CD8-positive, alpha-beta memory T cell (primary cell): ENCODE data around the gene TSHZ2. TPM values are rescaled to one million over a fixed set of nuclear protein-coding genes. Genes with fewer than 3 reads are reported as not detected.

ENCODE experiments used
- CTCF ChIA-PET: fragments of 350-600 bp; sonication (Branson Sonifier 250); formaldehyde crosslinking; loops from one replicate; lab custom pipeline; 2021; ENCODE audit warnings: antibody characterized with exemption; lab: Charles Lee
- POLR2A ChIA-PET: fragments of 350-600 bp; sonication (Branson Sonifier 250); formaldehyde crosslinking; loops from one replicate; lab custom pipeline; 2021; ENCODE audit warnings: antibody characterized with exemption; lab: Charles Lee
- DNase-seq, 5 donors: peaks; one replicate each; pipeline versions ENCODE4 v3.0.0 to v3.0.0-alpha.2; 2020 to 2022; ENCODE audit warnings: mixed read lengths in 1 of 5
- H3K27ac ChIP-seq: one replicate; pipeline ENCODE4 v1.7.0; 2013; ENCODE audit warnings: low read depth, mild to moderate bottlenecking, low read length, moderate library complexity
- H3K27me3 ChIP-seq: 2 replicates; pipeline ENCODE4 v1.7.0; 2013; ENCODE audit warnings: low read length, mild to moderate bottlenecking; ENCODE audit not compliant: insufficient read depth, poor library complexity, severe bottlenecking
- H3K36me3 ChIP-seq: 2 replicates; pipeline ENCODE4 v1.7.0; 2013; ENCODE audit warnings: mild to moderate bottlenecking, low read length, moderate library complexity; ENCODE audit not compliant: insufficient read depth
- H3K4me1 ChIP-seq: 2 replicates; pipeline ENCODE4 v1.7.0; 2013; ENCODE audit warnings: mild to moderate bottlenecking, low read length, moderate library complexity; ENCODE audit not compliant: insufficient read depth
- H3K4me3 ChIP-seq: 2 replicates; pipeline ENCODE4 v1.7.0; 2013; ENCODE audit warnings: mild to moderate bottlenecking, low read length
- H3K9me3 ChIP-seq: 2 replicates; pipeline ENCODE4 v1.7.0; 2013; ENCODE audit warnings: mild to moderate bottlenecking, low read length
- H3K27ac Mint-ChIP-seq, 8 donors: one replicate each; pipeline ENCODE4 v1.8.0; 2020 to 2021; ENCODE audit warnings: mixed read lengths in 8 of 8, mild to moderate bottlenecking in 6 of 8, inconsistent platforms in 3 of 8, moderate library complexity in 3 of 8
- H3K27me3 Mint-ChIP-seq, 2 donors: one replicate each; pipeline ENCODE4 v1.8.0; 2020 to 2021; ENCODE audit warnings: mixed read lengths in 2 of 2, mild to moderate bottlenecking in 1 of 2, moderate library complexity in 1 of 2
- H3K36me3 Mint-ChIP-seq, 3 donors: one replicate each; pipeline ENCODE4 v1.8.0; 2020 to 2021; ENCODE audit warnings: mixed read lengths in 3 of 3, inconsistent platforms in 1 of 3, mild to moderate bottlenecking in 1 of 3
- H3K4me1 Mint-ChIP-seq, 3 donors: one replicate each; pipeline ENCODE4 v1.8.0; 2020 to 2021; ENCODE audit warnings: mixed read lengths in 3 of 3, inconsistent platforms in 1 of 3, mild to moderate bottlenecking in 1 of 3
- H3K4me3 Mint-ChIP-seq, 7 donors: one replicate each; pipeline ENCODE4 v1.8.0; 2020 to 2021; ENCODE audit warnings: mixed read lengths in 7 of 7, mild to moderate bottlenecking in 6 of 7, moderate library complexity in 4 of 7, inconsistent platforms in 2 of 7
- H3K9me3 Mint-ChIP-seq, 5 donors: one replicate each; pipeline ENCODE4 v1.8.0; 2020 to 2022; ENCODE audit warnings: mixed read lengths in 5 of 5, mild to moderate bottlenecking in 3 of 5, moderate library complexity in 2 of 5, inconsistent platforms in 1 of 5
- polyA plus RNA-seq: library from polyadenylated mRNA; unstranded; fragments of 300-500 nt; fragmentation: Illumina TruSeq; gene quantifications from one replicate; pipeline ENCODE4 v1.2.3, GENCODE V29; 2021
- total RNA-seq, 2 experiments: library from RNA; stranded (reverse); gene quantifications; one replicate each; pipeline ENCODE4 v1.2.3, GENCODE V29; 2021

The TSHZ2 gene
- total and polyA plus RNA-seq, 3 experiments from 2014 or later = 0.10 to 1.6 (median 1.5) TPM

DNA sequence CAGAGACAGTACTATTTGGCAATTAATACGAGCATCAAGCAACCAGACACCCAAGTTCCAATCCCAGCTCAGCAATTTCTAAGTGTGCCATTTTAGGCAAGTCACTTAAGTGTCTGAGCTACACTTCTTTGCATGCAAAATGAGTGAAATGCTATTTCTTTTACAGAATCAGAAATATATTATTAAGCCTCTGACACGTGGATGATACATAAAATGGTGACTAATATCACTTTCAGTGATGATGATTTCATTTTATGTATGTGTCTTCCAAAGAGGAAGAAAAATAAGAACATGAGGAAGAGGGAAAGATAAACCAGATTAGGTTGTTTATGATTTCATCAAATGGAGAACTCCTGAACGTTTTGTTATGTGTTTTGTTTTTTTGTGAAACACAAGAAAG lies 158.6 kb downstream of the TSHZ2 start:
- no peaks in the 10 kb centered on the region for H3K9me3 Mint-ChIP-seq
- ChIA-PET CTCF (no interaction called here), POLR2A (no interaction called here)
- peaks cover 21 to 40% of the 10 kb centered on the region in 2 donors for H3K27me3 Mint-ChIP-seq
- Histone ChIP-seq H3K27ac (no peak overlapping the region), H3K27me3 (no peaks in the 10 kb centered on the region), H3K36me3 (no peaks in the 10 kb centered on the region), H3K4me1 (peaks cover 5% of the 10 kb centered on the region), H3K9me3 (no peaks in the 10 kb centered on the region), H3K4me3 (no peak overlapping the region)
- no peak overlapping the region for H3K4me3 Mint-ChIP-seq
- no peaks in the 10 kb centered on the region for H3K4me1 Mint-ChIP-seq
- H3K36me3 Mint-ChIP-seq = no peaks in the 10 kb centered on the region
- no peak for DNase-seq
- H3K27ac Mint-ChIP-seq = no peak overlapping the region

GRCh38 chr20:53133125-53133524 lies 161.0 kb downstream of the TSHZ2 start:
- Histone ChIP-seq H3K36me3 (no peaks in the 10 kb centered on the region), H3K4me1 (peaks cover 5% of the 10 kb centered on the region), H3K27ac (no peak overlapping the region), H3K4me3 (no peak overlapping the region), H3K9me3 (no peaks in the 10 kb centered on the region), H3K27me3 (no peaks in the 10 kb centered on the region)
- H3K27me3 Mint-ChIP-seq = peaks cover 21 to 35% of the 10 kb centered on the region in 2 donors
- H3K9me3 Mint-ChIP-seq = no peaks in the 10 kb centered on the region
- DNase-seq = no peak
- no peaks in the 10 kb centered on the region for H3K4me1 Mint-ChIP-seq
- no peaks in the 10 kb centered on the region for H3K36me3 Mint-ChIP-seq
- ChIA-PET POLR2A (no interaction called here), CTCF (no interaction called here)
- H3K4me3 Mint-ChIP-seq = no peak overlapping the region
- no peak overlapping the region for H3K27ac Mint-ChIP-seq

- H3K4me1 ChIP-seq = peaks cover 5% of the 10 kb centered on the region
- no peaks in the 10 kb centered on the region for H3K36me3 Mint-ChIP-seq
- no peaks in the 10 kb centered on the region for H3K27me3 ChIP-seq
- no peak overlapping the region for H3K4me3 ChIP-seq
- no peak for DNase-seq
- no peak overlapping the region for H3K4me3 Mint-ChIP-seq
- H3K27me3 Mint-ChIP-seq = peaks cover 19 to 37% of the 10 kb centered on the region in 2 donors
- H3K9me3 ChIP-seq = no peaks in the 10 kb centered on the region
- POLR2A ChIA-PET = no interaction called here
- CTCF ChIA-PET = no interaction called here
- H3K27ac Mint-ChIP-seq = no peak overlapping the region
- H3K4me1 Mint-ChIP-seq = no peaks in the 10 kb centered on the region
- H3K36me3 ChIP-seq = no peaks in the 10 kb centered on the region
- no peak overlapping the region for H3K27ac ChIP-seq
- no peaks in the 10 kb centered on the region for H3K9me3 Mint-ChIP-seq
Measured at GRCh38 chr20:53133628-53134027, 161.5 kb downstream of the TSHZ2 start.

- H3K9me3 Mint-ChIP-seq = no peaks in the 10 kb centered on the region
- no peaks in the 10 kb centered on the region for H3K4me1 Mint-ChIP-seq
- Histone ChIP-seq H3K9me3 (no peaks in the 10 kb centered on the region), H3K4me3 (no peak overlapping the region), H3K27me3 (no peaks in the 10 kb centered on the region), H3K4me1 (peaks cover 5% of the 10 kb centered on the region), H3K36me3 (no peaks in the 10 kb centered on the region), H3K27ac (no peak overlapping the region)
- H3K27me3 Mint-ChIP-seq = peaks cover 14 to 40% of the 10 kb centered on the region in 2 donors
- ChIA-PET POLR2A (no interaction called here), CTCF (no interaction called here)
- no peak overlapping the region for H3K4me3 Mint-ChIP-seq
- H3K27ac Mint-ChIP-seq = no peak overlapping the region
- no peak for DNase-seq
- no peaks in the 10 kb centered on the region for H3K36me3 Mint-ChIP-seq
Measured at GRCh38 chr20:53136473-53136872, 164.3 kb downstream of the TSHZ2 start.

DNA sequence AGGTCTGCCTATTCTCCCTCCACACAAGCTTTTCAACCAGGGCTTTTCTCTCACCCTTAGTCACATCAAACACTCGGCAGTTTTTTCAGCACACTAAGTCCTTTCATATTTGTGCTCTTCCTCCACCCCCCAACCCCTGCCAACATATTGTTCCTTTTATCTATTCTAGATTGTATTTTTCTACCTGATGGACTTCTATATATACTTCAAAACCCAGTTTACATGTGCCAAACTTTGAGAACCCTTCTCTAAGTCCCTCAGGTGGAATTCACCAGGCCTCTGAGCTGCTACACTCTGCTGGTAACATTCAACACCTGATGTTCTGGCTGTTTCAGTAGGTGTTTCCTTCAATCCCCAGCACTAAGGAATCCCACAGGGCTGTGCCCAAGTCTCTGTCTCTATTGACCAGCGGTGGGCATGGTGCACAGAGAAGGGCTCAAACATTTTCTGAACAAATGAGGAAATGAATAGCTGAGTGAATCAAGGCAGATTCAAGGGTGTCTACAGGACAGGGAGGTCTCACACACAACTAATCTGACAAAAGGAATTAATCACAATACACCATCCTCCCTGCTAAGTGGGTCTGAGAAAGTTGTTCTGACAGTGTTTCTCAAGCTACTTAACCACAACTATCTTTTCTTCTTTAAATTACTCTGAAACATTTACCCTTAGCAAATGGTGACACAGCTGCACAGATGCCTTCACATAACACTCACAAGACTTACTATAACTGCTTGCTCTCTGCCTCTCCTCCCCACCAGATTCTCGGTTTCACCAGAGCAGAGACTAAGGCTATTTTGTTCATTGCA lies 166.5 kb downstream of the TSHZ2 start:
- ChIA-PET CTCF (interaction anchor here (0.8 kb wide), 1 partner anchor 7 kb away, joined by 3 read pairs; no protein-coding TSS in a partner anchor), POLR2A (no interaction called here)
- Histone ChIP-seq H3K27ac (no peak overlapping the region), H3K4me3 (no peak overlapping the region), H3K4me1 (peaks cover 4% of the 10 kb centered on the region), H3K27me3 (no peaks in the 10 kb centered on the region), H3K36me3 (no peaks in the 10 kb centered on the region), H3K9me3 (no peaks in the 10 kb centered on the region)
- H3K9me3 Mint-ChIP-seq = no peaks in the 10 kb centered on the region
- no peak for DNase-seq
- peak overlapping the region in 1 of 8 donors; percentile 7 for H3K27ac Mint-ChIP-seq
- peaks cover 8 to 40% of the 10 kb centered on the region in 2 donors for H3K27me3 Mint-ChIP-seq
- peaks cover 0 to 4% (median 2%) of the 10 kb centered on the region in 3 donors for H3K4me1 Mint-ChIP-seq
- no peak overlapping the region for H3K4me3 Mint-ChIP-seq
- no peaks in the 10 kb centered on the region for H3K36me3 Mint-ChIP-seq

DNA sequence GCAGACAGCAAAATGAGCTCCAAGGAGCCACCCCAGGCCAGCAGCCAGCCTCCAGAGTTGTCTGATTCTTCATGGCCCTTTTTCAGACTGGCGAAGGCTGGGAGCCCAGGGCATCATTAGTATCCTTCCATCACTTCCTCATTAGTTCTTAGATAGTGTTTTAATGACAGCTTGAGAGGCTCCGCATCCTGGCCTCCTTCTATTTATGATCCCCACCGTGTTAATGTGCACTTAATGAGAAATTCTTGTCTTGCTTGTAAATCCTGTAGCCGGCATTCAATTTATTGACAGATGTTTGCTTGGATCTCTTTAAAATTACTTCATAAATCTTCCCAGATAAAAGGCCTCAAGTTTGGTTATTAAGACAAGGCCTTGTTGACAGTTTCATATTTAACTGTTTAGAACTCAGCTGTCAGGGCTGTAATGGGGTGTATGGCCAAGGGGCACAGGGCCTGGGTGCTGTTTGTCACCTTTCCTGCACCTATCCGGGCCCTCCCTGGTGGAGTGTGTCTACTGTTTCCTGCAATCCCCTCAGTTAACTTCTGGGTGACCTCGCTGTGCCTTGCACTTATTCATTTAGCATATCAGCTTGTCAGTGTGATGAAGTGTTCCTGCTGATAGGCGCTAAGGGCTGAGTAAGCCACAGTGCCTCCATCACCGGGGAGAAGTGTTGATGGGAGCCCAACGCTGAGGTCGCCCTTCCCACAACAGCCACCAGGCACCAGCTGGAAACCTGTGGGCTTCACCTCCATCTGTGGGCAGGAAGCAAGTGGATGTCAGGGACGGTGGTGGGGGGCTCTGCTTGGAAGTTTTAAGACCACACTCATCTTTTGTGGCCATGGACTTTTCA lies 169.3 kb downstream of the TSHZ2 start:
- Mint-ChIP-seq H3K4me1 (peaks cover 0 to 14% (median 10%) of the 10 kb centered on the region in 3 donors), H3K27me3 (peaks cover 9 to 50% of the 10 kb centered on the region in 2 donors), H3K4me3 (no peak overlapping the region), H3K36me3 (no peaks in the 10 kb centered on the region), H3K9me3 (no peaks in the 10 kb centered on the region), H3K27ac (no peak overlapping the region)
- POLR2A ChIA-PET = no interaction called here
- DNase-seq = no peak
- H3K9me3 ChIP-seq = no peaks in the 10 kb centered on the region
- H3K36me3 ChIP-seq = no peaks in the 10 kb centered on the region
- peaks cover 4% of the 10 kb centered on the region for H3K4me1 ChIP-seq
- H3K27ac ChIP-seq = no peak overlapping the region
- CTCF ChIA-PET = no interaction called here
- H3K27me3 ChIP-seq = no peaks in the 10 kb centered on the region
- H3K4me3 ChIP-seq = no peak overlapping the region

DNA sequence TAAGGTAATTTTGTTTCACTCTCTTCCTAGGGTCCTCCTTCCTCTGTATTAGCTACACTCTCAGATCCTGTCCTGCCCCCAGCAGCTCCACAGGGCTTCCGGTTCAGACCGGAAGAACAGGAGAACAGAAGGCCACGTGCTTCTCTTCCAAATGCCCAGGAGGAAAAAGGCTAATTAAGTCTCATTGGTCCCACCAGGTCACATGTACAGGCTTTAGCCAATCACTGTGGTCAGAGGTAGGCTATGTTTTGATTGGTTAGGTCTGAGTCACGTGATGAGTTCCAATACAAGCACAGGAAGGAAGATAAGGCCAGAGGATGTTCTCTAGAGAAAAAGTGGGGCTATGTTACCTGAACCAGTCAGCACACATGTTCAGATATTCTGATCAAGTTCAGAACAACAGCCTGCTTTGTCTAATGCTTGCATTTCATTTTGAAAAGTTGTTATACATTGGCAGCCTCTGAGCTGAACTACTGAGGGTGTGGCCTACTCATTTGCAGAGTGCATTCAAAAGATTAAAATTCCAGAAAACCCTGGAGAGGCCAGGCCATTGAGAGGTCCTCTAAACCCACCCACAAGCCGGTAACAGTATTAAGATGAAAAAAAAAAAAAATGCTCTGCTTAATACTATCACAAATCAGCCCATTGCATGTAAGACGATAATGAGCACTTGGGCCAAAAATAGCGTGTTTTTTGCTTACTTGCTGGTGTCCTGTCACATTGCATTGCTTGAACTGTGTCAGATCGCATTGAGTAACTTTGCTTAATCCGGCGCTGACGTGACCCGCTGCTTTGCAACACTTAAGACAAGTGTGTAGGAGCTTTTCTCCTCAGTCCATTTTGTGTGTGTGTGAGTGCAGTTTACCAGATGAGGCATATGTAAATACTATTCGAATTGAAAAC lies 170.3 kb downstream of the TSHZ2 start:
- Mint-ChIP-seq H3K9me3 (no peaks in the 10 kb centered on the region), H3K4me3 (no peak overlapping the region), H3K27ac (no peak overlapping the region), H3K4me1 (peaks cover 0 to 22% (median 11%) of the 10 kb centered on the region in 3 donors), H3K27me3 (peaks cover 9 to 42% of the 10 kb centered on the region in 2 donors), H3K36me3 (no peaks in the 10 kb centered on the region)
- ChIA-PET CTCF (no interaction called here), POLR2A (no interaction called here)
- Histone ChIP-seq H3K27me3 (no peaks in the 10 kb centered on the region), H3K4me1 (peaks cover 4% of the 10 kb centered on the region), H3K27ac (no peak overlapping the region), H3K9me3 (no peaks in the 10 kb centered on the region), H3K4me3 (no peak overlapping the region), H3K36me3 (no peaks in the 10 kb centered on the region)
- no peak for DNase-seq
